HUES6 (cell line): ENCODE data around the gene SMOC1.

Source experiments
- H3K27ac ChIP-seq: 2 replicates; pipeline ENCODE4 v1.7.0; 2013; ENCODE audit warnings: low read depth, mild to moderate bottlenecking, low read length, inconsistent platforms
- H3K27me3 ChIP-seq: 2 replicates; pipeline ENCODE4 v1.6.1; 2013; ENCODE audit warnings: low read length; ENCODE audit not compliant: control insufficient read depth, insufficient read depth
- H3K36me3 ChIP-seq: 2 replicates; pipeline ENCODE4 v1.6.1; 2013; ENCODE audit warnings: low read length; ENCODE audit not compliant: control insufficient read depth, insufficient read depth
- H3K4me1 ChIP-seq: 2 replicates; pipeline ENCODE4 v1.6.1; 2013; ENCODE audit warnings: low read length; ENCODE audit not compliant: control insufficient read depth, insufficient read depth
- H3K4me3 ChIP-seq: 2 replicates; pipeline ENCODE4 v1.5.1; 2013; ENCODE audit warnings: low read depth, low read length
- H3K9ac ChIP-seq: one replicate; pipeline ENCODE4 v1.6.1; 2013; ENCODE audit warnings: mild to moderate bottlenecking, low read length
- H3K9me3 ChIP-seq: 2 replicates; pipeline ENCODE4 v1.6.1; 2013; ENCODE audit warnings: low read depth, low read length; ENCODE audit not compliant: control insufficient read depth, insufficient read depth

The SMOC1 gene

GRCh38 chr14:69959136-69959535, 79.9 kb downstream of the SMOC1 start:
- Histone ChIP-seq H3K4me1 (no peaks in the 10 kb centered on the region), H3K27ac (no peak overlapping the region), H3K4me3 (no peak overlapping the region), H3K9me3 (no peaks in the 10 kb centered on the region), H3K27me3 (no peaks in the 10 kb centered on the region), H3K9ac (no peak overlapping the region), H3K36me3 (no peaks in the 10 kb centered on the region)

GRCh38 chr14:69960296-69960695, 81.1 kb downstream of the SMOC1 start:
- no peaks in the 10 kb centered on the region for H3K36me3 ChIP-seq
- H3K27me3 ChIP-seq = no peaks in the 10 kb centered on the region
- no peak overlapping the region for H3K27ac ChIP-seq
- H3K4me3 ChIP-seq = no peak overlapping the region
- H3K9me3 ChIP-seq = no peaks in the 10 kb centered on the region
- H3K4me1 ChIP-seq = no peaks in the 10 kb centered on the region
- H3K9ac ChIP-seq = no peak overlapping the region

GRCh38 chr14:69963966-69964365, 84.8 kb downstream of the SMOC1 start:
- no peaks in the 10 kb centered on the region for H3K36me3 ChIP-seq
- no peak overlapping the region for H3K4me3 ChIP-seq
- no peaks in the 10 kb centered on the region for H3K4me1 ChIP-seq
- H3K9me3 ChIP-seq = no peaks in the 10 kb centered on the region
- H3K9ac ChIP-seq = no peak overlapping the region
- H3K27me3 ChIP-seq = no peaks in the 10 kb centered on the region
- no peak overlapping the region for H3K27ac ChIP-seq

- H3K27me3 ChIP-seq = no peaks in the 10 kb centered on the region
- H3K27ac ChIP-seq = no peak overlapping the region
- no peak overlapping the region for H3K4me3 ChIP-seq
- H3K36me3 ChIP-seq = no peaks in the 10 kb centered on the region
- no peak overlapping the region for H3K9ac ChIP-seq
- no peaks in the 10 kb centered on the region for H3K4me1 ChIP-seq
- no peaks in the 10 kb centered on the region for H3K9me3 ChIP-seq
Measured at GRCh38 chr14:69964841-69965240, 85.6 kb downstream of the SMOC1 start.

GRCh38 chr14:69968132-69968531, 88.9 kb downstream of the SMOC1 start:
- Histone ChIP-seq H3K36me3 (no peaks in the 10 kb centered on the region), H3K4me3 (no peak overlapping the region), H3K4me1 (no peaks in the 10 kb centered on the region), H3K27ac (no peak overlapping the region), H3K9me3 (no peaks in the 10 kb centered on the region), H3K9ac (no peak overlapping the region), H3K27me3 (no peaks in the 10 kb centered on the region)

GRCh38 chr14:69968681-69969080, 89.5 kb downstream of the SMOC1 start:
- H3K36me3 ChIP-seq = no peaks in the 10 kb centered on the region
- no peaks in the 10 kb centered on the region for H3K27me3 ChIP-seq
- no peaks in the 10 kb centered on the region for H3K4me1 ChIP-seq
- no peak overlapping the region for H3K27ac ChIP-seq
- H3K9me3 ChIP-seq = no peaks in the 10 kb centered on the region
- no peak overlapping the region for H3K4me3 ChIP-seq
- no peak overlapping the region for H3K9ac ChIP-seq

- no peak overlapping the region for H3K27ac ChIP-seq
- H3K9ac ChIP-seq = no peak overlapping the region
- H3K27me3 ChIP-seq = no peaks in the 10 kb centered on the region
- no peaks in the 10 kb centered on the region for H3K36me3 ChIP-seq
- H3K9me3 ChIP-seq = no peaks in the 10 kb centered on the region
- no peak overlapping the region for H3K4me3 ChIP-seq
- no peaks in the 10 kb centered on the region for H3K4me1 ChIP-seq
Measured at GRCh38 chr14:69972755-69973154, 93.5 kb downstream of the SMOC1 start.

GRCh38 chr14:69973846-69974245, 94.6 kb downstream of the SMOC1 start:
- Histone ChIP-seq H3K9ac (no peak overlapping the region), H3K36me3 (no peaks in the 10 kb centered on the region), H3K27ac (no peak overlapping the region), H3K9me3 (no peaks in the 10 kb centered on the region), H3K27me3 (no peaks in the 10 kb centered on the region), H3K4me3 (no peak overlapping the region), H3K4me1 (no peaks in the 10 kb centered on the region)

GRCh38 chr14:69979882-69980281, 100.7 kb downstream of the SMOC1 start:
- H3K27ac ChIP-seq = no peak overlapping the region
- no peak overlapping the region for H3K4me3 ChIP-seq
- no peaks in the 10 kb centered on the region for H3K36me3 ChIP-seq
- H3K27me3 ChIP-seq = no peaks in the 10 kb centered on the region
- no peaks in the 10 kb centered on the region for H3K9me3 ChIP-seq
- H3K9ac ChIP-seq = no peak overlapping the region
- H3K4me1 ChIP-seq = peaks cover 7% of the 10 kb centered on the region; the same call in 1 of the 2 replicates

GRCh38 chr14:69980457-69981425, 101.5 kb downstream of the SMOC1 start:
- no peak overlapping the region for H3K4me3 ChIP-seq

GRCh38 chr14:69982220-69982839, 103.1 kb downstream of the SMOC1 start:
- no peak overlapping the region for H3K4me3 ChIP-seq
- no peaks in the 10 kb centered on the region for H3K9me3 ChIP-seq
- H3K27ac ChIP-seq = no peak overlapping the region
- H3K9ac ChIP-seq = no peak overlapping the region
- no peaks in the 10 kb centered on the region for H3K36me3 ChIP-seq
- H3K27me3 ChIP-seq = no peaks in the 10 kb centered on the region
- peaks cover 14% of the 10 kb centered on the region; the same call in 1 of the 2 replicates for H3K4me1 ChIP-seq

More at GRCh38 chr14:69980457-69981425, 101.5 kb downstream of the SMOC1 start:
- Histone ChIP-seq H3K9ac (no peak overlapping the region), H3K9me3 (no peaks in the 10 kb centered on the region), H3K27ac (no peak overlapping the region), H3K4me1 (peaks cover 7% of the 10 kb centered on the region; the same call in 1 of the 2 replicates), H3K36me3 (no peaks in the 10 kb centered on the region), H3K27me3 (no peaks in the 10 kb centered on the region)
